Keratinocyte (primary cell): ENCODE measurements around the gene FAM3C.

Experiments used
- CTCF ChIP-seq, 3 experiments: IDR thresholded peaks in 1 of 3; conservative IDR thresholded peaks in 1 of 3; optimal IDR thresholded peaks in 1 of 3; 2 replicates in 2 of 3; 3 replicates in 1 of 3; pipeline versions ENCODE3 to v1.5.1; 2011; ENCODE audit warnings: low read length in 3 of 3, mild to moderate bottlenecking in 3 of 3, moderate library complexity in 2 of 3, control low read depth in 1 of 3, inconsistent platforms in 1 of 3; ENCODE audit not compliant: insufficient read depth in 2 of 3; ENCODE audit errors: extremely low read depth in 1 of 3
- EZH2 ChIP-seq: IDR thresholded peaks from one replicate; pipeline ENCODE4 v1.6.1; 2012; ENCODE audit warnings: inconsistent platforms, mild to moderate bottlenecking, low read length, moderate library complexity

- TF ChIP-seq EZH2 (no peak), CTCF (optimal IDR thresholded peaks at IDR 0.05 in 1 of 3, IDR thresholded peaks at IDR 0.05 in 1 of 3, conservative IDR thresholded peaks at IDR 0.05 in 1 of 3; ENCODE audit: extremely low read depth in 1 of 3, insufficient read depth in 2 of 3, low read length in 3 of 3) (no peak)
Measured at GRCh38 chr7:121343302-121343701, 52.8 kb downstream of the FAM3C start.
